ENCODE results near the gene SNX1. TPM values are rescaled to one million over a fixed set of nuclear protein-coding genes. Genes with fewer than 3 reads are reported as not detected.

SNX1 gene
- total RNA-seq, 1 donor from 2014 or later: 66.2 TPM

DNA sequence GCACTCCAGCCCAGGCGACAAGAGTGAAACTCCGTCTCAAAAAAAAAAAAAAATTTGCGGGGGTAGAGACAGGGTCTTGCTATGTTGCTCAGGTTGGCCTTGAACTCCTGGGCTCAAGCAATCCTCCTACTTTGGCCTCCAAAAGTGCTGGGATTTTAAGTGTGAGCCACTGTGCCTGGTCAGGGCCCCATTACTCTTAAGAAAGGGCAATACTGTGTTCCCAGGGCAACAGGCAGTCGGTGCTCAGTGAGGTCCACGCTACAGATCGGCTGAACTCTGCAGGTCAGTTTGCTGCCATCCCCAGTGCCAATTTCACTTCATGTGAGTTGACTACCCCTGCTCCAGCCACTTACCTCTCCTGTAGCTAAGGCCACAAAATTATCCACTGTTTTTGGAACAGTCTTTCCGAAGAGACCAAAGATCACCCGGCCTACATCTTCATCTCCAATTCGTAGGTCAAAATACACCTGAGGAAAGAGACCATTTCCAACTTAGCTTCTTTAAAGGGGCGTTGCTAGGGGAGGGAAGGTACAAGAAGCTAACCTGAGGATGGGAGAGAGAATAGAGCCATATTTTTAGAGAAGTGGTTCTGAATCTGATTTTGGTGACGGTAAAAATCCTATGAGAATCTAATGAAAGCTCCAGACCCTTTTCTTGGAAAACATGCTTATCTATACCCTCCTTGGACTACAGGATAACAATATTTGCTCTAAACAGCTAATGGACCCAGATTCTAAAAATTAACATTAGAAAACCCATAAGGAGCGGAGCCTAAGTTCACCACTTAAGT is 66.1 kb downstream of the SNX1 start:
- ATAC-seq (no peak), DNase-seq (ENCODE audit: low spot score) (no peak)

DNA sequence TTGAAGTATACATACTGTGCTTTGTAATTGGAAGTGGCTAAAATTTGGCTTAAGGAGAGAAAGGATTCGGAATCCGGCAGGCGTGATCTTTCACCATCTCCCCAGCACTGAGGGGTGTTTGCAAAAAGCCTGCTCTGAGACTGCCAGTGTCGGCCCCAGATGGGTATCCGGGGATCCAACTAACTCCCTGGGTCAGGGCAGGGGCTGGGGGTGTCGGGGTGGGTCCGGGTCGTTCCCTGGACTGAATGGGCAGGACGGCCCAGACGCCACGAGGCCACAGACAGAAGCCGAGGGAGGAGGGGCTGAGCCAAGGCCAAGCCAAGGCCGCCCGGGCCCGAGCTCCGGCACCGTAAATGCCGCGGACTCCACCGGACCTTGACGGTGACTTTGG is 66.7 kb downstream of the SNX1 start:
- ATAC-seq (peak; percentile 38), DNase-seq (ENCODE audit: low spot score) (no peak)

DNA sequence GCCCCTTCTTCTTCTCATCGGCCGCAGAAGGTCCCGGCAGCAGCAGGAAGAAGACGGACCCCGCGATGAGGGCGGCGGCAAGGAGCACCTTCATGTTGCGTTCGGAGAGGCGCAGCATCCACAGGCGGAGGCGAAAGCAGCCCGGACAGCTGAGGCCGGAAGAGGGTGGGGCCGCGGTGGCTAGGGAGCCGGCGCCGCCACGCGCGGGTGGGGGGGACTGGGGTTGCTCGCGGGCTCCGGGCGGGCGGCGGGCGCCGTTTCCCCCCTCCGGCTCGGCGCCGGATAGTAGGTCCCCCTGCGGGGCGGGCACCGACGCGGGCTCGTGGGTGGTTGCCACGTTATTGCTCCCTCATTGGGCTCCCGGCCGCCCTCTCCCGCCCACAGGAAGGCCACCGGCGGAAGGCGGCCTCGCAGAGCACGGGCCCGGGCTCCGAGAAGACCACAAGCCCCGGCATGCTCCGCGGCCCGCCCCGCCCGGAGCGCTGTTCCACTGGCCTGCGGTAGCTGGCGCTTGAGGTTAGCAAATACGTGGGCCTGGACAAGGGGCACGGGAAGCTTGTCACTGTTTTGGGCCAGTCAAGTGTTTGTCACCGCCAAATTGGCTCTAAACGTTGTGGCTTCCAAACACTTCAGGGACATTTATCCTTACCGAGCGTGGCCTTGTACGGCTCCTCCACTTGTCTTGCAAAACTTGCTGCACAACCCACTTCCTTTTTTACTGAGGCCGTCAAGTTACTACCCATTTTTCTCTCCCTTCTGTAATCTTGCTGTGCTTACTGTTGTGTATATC is 67.3 kb downstream of the SNX1 start, which contains the start of gene PPIB:
Gene PPIB, minus strand, starts transcription at position 154 of the 790 bp plus-strand sequence. Its CDS starts 36 bp downstream, at position 118.
- DNase-seq (ENCODE audit: low spot score) (peak; percentile 99), ATAC-seq (peak; percentile 89)

GRCh38 chr15:64163659-64164362 is 68.0 kb downstream of the SNX1 start:
- no peak for DNase-seq (ENCODE audit: low spot score)
- peak; percentile 38 for ATAC-seq

- no peak for DNase-seq (ENCODE audit: low spot score)
Measured at GRCh38 chr15:64164436-64164835, 68.7 kb downstream of the SNX1 start.

DNA sequence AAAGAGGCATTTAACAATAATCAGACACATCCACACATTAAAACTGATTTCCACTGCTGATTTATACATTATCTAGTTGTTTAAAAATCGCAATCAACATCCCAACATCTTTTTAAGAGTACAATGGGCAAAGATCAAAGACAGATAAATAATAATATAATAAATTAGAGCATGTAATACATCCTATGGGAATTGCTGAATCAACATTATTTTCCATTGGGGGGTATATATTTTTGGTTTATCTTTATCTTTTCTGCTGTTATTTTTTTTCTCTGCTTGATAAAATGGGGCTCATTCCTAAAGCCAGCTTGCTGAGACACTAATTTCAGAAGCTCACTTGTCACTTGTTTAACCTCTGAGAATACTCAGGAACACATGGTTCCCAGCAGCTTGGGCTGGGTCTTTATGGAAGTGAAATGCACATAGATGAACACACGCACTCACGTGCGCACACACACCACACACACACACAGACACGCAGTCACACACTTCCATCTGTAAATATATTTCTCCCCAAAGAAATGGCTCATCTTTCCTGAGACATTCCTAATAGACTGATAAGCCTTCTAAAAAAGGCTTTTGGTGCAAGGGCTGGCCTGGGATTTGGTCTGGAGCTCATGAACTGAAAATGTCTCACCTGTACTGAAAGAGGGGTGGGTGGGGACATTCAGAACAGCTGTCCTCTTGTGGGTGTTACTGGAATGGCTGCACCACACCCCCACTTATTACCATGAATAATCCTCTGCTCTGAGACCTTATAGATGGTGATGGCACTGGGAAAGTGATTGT is 70.5 kb downstream of the SNX1 start:
- DNase-seq (ENCODE audit: low spot score): no peak
- no peak for ATAC-seq

More at GRCh38 chr15:64164436-64164835, 68.7 kb downstream of the SNX1 start:
- no peak for ATAC-seq

DNA sequence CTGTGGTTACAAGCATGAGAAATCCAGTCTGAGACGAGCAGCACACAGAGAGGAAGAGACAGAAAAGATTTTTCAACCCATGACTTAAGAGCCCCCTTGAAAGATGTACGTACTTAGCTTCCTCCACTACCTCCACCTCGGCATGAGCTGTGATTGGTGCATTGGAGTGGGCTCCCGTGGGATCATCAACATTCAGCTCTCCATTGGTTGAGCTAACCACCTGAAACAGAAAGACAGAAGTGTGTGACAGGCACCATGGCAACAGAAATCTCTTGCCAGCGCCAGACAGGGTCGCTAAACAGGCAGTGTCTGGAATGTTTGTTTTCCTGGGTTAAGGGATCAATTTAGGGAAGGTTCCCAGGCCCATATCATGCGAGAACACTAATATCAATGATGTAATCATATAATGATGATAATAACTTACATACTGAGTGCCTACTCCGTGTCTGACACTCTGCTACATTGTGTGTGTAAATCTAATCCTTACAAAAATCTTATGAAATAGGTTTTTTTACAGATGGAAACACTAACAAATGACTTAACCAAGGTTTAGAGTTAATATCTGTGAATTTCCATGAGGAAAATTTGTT is 84.5 kb downstream of the SNX1 start:
- DNase-seq (ENCODE audit: low spot score) (no peak), ATAC-seq (no peak)

GRCh38 chr15:64182859-64183370 is 87.1 kb downstream of the SNX1 start:
- no peak for ATAC-seq

DNA sequence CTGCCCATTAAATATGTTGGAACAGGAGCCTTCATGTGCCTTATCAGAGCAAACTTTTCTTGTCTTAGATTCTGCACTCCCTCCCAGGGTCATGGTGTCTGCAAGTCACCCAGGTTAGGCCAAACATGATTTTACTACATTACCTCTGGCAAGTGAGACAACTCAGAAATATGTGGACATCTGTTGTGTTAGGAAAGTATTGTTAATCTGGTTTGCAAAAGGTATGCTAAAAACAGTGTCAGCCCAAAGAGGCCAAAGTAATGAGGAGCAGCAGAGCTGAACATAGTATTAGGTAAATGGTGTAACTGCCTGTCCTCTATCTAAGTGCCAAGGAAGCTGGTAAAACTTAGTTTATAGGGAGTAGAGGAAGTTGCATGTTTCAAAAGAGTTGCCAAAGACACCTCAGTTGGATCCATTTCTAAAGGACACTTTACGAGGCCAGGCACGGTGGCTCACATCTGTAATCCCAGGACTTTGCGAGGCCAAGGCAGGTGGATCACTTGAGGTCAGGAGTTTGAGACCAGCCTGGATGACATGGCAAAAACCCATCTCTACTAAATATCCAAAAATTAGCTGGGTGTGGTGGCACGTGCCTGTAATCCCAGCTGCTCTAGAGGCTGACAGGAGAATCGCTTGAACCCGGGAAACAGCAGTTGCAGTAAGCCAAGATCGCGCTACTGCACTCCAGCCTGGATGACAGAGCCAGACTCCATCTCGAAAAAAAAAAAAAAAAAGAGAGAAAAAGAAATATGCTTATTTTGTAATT is 89.5 kb downstream of the SNX1 start:
- DNase-seq (ENCODE audit: low spot score): no peak
- ATAC-seq: no peak

More at GRCh38 chr15:64182859-64183370, 87.1 kb downstream of the SNX1 start:
- no peak for DNase-seq (ENCODE audit: low spot score)

- no peak for ATAC-seq
- no peak for DNase-seq (ENCODE audit: low spot score)
Measured at GRCh38 chr15:64187396-64188191, 91.8 kb downstream of the SNX1 start.

Other genes starting within 250 kb of the SNX1 start
- gene DAPK2, start 49.5 kb upstream of the SNX1 start, total RNA-seq: 0.88 TPM
- 70.2 TPM for gene CIAO2A, start 2.1 kb upstream of the SNX1 start, total RNA-seq
- gene SNX22, start 55.7 kb downstream of the SNX1 start, total RNA-seq: 1.2 TPM
- gene PPIB, start 67.0 kb downstream of the SNX1 start, total RNA-seq: 474 TPM

Measured in left lobe of liver (tissue), 2 donors.